AG04449 (cell line): ENCODE results near the gene CCDC6.

Experiments used
- CTCF ChIA-PET: fragments of 350-600 bp; formaldehyde crosslinking; extraction: SDS; loops from one replicate; lab custom pipeline; 2021; ENCODE audit warnings: antibody characterized with exemption; lab: Yijun Ruan, JAX
- POLR2A ChIA-PET: fragments of 400-600, 350-600 bp; formaldehyde crosslinking; extraction: SDS; loops from one replicate; lab custom pipeline; 2020; ENCODE audit warnings: antibody characterized with exemption, inconsistent platforms; lab: Yijun Ruan, JAX
- DNase-seq: peaks from one replicate; pipeline ENCODE4 v3.0.0-alpha.2; 2010; ENCODE audit warnings: low read depth, low spot score
- H3K4me3 ChIP-seq: 2 replicates; pipeline ENCODE4 v1.5.1; 2011; ENCODE audit warnings: low read depth, mild to moderate bottlenecking, control low read depth, low read length
- CTCF ChIP-seq: IDR thresholded peaks from one replicate; pipeline ENCODE4 v1.5.1; 2011; ENCODE audit warnings: mild to moderate bottlenecking, moderate library complexity, low read length, control low read depth, inconsistent platforms; ENCODE audit not compliant: insufficient read depth; ENCODE audit errors: missing control alignments

The CCDC6 gene

DNA sequence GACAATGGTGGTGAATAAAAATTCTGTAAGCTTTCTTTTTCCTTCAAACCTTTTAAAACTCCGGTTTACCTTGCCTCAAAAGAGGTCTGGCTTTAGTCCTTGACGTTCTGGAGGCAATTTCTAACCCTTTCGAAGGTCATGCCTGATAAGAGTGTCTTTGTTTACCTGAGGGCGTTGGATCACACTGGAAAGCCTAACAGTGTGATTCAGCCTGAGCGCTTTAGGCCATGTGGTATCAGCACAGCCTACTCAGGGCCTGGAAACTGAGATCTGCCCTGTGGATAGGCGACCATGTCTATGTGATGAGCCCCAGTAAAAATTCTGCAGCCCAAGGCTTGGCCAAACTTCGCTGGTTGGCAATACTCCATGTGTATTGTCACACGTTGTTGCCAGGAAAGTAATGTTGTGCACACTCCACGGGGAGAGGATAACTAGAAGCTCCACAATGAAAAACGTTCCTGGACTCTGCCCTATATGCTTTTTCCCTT is 10.7 kb downstream of the CCDC6 start:
- H3K4me3 ChIP-seq = no peak overlapping the region
- no peak for DNase-seq
- ChIA-PET POLR2A (interaction anchor here (1.6 kb wide), 1 partner anchor 11 kb away, joined by 3 read pairs; the partner anchor contains the start of gene CCDC6), CTCF (interaction anchor here (0.7 to 1.9 kb wide), 2 partner anchors 10 to 11 kb away, joined by 3 to 11 read pairs; partner anchors contain the start of gene CCDC6)
- no peak for TF ChIP-seq CTCF

GRCh38 chr10:59894114-59894513 is 12.2 kb downstream of the CCDC6 start:
- CTCF ChIA-PET = no interaction called here

DNA sequence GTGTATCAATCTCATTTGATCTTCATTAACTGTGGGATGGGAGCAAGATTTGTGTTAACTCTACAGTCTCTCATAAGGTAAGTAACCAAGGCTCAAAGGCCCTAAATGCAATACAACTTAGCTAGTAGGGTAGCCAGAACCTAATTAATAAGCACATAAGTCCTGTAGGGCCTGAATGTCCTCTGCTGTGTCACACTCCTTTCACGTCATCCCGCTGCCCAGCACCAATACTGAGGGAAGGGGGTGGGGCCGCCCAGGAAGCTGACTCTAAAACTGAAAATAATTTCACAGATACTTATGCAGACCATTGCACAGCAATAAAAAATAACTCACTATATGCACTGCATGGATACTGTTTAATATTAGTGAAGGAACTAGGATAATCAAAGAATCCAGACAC is 13.7 kb downstream of the CCDC6 start:
- DNase-seq = no peak
- no peak for TF ChIP-seq CTCF
- ChIA-PET POLR2A (no interaction called here), CTCF (interaction anchor here (2.2 kb wide), 1 partner anchor 14 kb away, joined by 11 read pairs; the partner anchor contains the start of gene CCDC6)
- no peak overlapping the region for H3K4me3 ChIP-seq

More at GRCh38 chr10:59894114-59894513, 12.2 kb downstream of the CCDC6 start:
- DNase-seq = peak; percentile 38
- no peak overlapping the region for H3K4me3 ChIP-seq
- POLR2A ChIA-PET = interaction anchor here (1.6 kb wide), 1 partner anchor 12 kb away, joined by 3 read pairs; the partner anchor contains the start of gene CCDC6
- TF ChIP-seq CTCF = no peak

DNA sequence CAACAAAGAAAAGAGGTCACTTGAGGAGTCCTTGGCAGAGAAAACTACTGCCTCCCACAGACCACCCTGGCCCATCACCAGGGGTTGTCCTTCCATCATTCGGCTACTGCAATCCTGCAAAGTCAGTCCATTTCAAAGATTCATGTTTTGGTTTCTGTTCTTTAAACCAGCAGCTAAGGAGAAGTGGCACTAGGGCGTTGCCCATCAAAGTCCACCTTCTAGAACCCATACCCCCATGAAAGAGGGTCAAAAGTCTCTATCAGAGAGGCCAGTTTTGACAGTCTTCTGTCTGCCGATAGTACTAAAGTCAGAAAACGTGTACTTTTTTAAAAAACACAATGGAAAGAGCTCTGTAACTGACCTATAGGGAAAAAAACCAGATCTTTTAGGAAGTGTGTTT is 14.4 kb downstream of the CCDC6 start:
- no peak for DNase-seq
- TF ChIP-seq CTCF = no peak
- no peak overlapping the region for H3K4me3 ChIP-seq
- ChIA-PET CTCF (interaction anchor here (2.2 kb wide), 1 partner anchor 15 kb away, joined by 11 read pairs; the partner anchor contains the start of gene CCDC6), POLR2A (no interaction called here)

GRCh38 chr10:59891349-59891748 is 15.0 kb downstream of the CCDC6 start:
- no peak for TF ChIP-seq CTCF
- DNase-seq = no peak
- ChIA-PET POLR2A (no interaction called here), CTCF (interaction anchor here (2.2 kb wide), 1 partner anchor 15 kb away, joined by 11 read pairs; the partner anchor contains the start of gene CCDC6)
- H3K4me3 ChIP-seq = no peak overlapping the region

GRCh38 chr10:59888781-59889435 is 17.4 kb downstream of the CCDC6 start:
- TF ChIP-seq CTCF = no peak
- DNase-seq = no peak
- POLR2A ChIA-PET = no interaction called here
- H3K4me3 ChIP-seq = no peak overlapping the region
- CTCF ChIA-PET = interaction anchor here (0.8 to 2.0 kb wide), 3 partner anchors 18 to 58 kb away, joined by 4 to 11 read pairs (median 4); partner anchors contain the start of gene CCDC6
